CD4-positive, alpha-beta T cell treated with Interleukin-12 subunit alpha and Interleukin-12 subunit beta, for 1 hour (primary cell): ENCODE results near the gene EPN3.

Experiments
- DNase-seq: peaks from one replicate; pipeline ENCODE4 v3.0.0-alpha.2; 2020

EPN3 gene

DNA sequence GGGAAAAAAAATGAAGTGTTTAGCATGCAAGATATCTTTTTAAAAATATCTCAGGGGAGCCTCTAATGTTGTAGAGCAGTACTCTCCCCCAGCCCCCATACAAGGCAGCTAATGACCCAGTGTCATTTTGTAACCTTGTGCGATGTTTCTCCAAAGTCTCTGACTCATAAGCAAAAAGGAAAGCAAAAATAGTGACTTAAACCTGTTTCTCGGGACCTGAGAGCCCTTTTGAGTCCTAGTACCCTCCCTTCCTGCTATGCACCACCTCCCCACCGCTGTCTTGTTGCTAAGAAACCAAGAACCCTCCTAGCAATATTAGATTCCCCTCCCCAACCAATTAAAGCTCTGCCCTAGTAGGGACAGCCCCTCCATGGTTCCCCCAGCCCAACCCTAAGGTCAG lies 21.5 kb upstream of the EPN3 start:
- peak; percentile 69 for DNase-seq

DNA sequence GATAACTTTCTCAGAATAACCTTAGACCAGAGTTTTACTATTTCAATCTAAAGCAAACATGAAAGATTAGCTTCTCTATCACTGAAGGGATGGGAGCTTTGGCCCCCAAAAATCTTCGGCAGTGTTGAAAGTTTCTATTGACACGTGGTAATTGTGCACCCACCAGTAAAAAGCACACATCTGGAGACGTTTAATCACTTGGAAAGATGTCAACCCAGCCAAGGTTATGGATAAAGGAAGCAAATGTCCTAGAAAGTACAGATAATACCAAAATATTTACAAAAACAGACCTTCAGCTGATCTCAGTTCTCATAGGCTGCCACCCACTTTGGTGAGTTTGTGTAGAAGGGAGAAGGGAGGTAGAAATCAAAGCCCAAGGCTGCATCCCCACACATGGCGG lies 19.0 kb upstream of the EPN3 start:
- no peak for DNase-seq

DNA sequence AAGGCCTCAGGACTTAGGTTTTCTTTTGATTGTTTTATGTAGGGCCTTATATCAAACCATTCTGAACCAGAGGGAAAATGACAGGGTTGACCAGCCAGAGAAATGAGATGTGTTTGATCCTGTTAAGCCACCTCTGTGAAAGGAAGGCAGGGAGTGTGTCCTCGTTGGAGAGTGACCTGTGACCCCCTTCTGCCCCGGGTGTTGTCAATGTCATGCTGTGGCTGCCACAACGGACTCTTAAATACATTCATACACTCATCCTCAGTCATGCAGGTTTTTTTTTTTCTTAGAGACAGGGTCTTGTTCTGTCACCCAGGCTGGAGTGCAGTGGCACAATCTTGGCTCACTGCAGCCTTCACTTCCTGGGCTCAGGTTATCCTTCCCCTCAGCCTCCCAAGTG lies 18.1 kb upstream of the EPN3 start:
- no peak for DNase-seq

DNA sequence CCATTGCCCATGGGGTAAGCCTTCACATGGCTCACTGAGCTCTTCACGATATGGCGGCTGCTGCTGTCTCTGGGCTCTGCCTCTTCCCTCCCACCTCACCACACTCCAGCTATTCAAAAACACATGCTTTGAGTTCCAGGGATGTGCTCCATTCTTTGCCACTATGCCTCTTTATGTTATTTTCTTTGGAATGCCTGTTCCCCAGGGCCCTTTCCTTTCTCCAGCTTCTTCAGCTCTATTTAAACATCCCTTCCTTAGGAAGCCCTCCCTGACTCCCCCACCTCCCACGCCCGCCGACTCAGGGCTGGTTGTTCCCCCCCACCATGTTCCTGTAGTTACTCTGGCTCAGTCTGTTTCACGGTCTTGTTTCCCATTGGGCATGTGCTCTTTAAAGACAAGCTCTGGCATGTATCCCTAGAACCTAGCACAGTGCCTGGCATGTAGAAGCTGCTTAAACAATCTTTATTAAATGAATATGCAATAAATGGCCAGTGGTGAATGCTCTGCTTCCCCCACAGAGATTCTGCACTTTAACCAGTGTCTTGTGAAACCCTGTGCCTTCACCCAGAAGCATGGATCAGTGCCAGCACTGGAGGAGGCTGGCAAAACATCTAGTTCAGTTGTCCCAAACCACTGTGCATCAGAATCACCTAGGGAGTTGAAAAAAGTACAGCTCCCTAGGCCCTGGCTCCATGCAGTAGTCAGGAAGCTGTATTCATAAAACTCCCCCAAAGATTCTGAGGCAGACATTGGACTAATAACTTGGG lies 17.4 kb upstream of the EPN3 start:
- no peak for DNase-seq

DNA sequence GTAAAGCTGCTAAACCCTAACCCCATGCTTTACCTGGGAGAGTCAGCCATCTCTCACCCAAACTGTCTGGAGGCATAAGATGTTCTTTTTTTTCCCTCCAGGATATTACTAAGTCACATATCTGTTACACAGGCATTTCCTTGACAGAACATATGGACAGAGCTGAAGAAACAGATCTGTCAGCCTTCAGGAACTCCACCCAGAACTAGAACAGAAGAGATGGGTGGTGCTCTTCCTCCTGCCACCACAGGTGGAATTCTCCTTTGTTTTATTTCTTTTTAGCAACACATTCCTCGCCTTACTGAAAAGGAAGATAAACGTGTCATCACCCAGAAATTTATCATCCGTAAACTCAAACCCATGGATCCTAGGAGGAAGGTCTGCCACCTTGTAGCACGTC lies 15.5 kb upstream of the EPN3 start:
- no peak for DNase-seq

DNA sequence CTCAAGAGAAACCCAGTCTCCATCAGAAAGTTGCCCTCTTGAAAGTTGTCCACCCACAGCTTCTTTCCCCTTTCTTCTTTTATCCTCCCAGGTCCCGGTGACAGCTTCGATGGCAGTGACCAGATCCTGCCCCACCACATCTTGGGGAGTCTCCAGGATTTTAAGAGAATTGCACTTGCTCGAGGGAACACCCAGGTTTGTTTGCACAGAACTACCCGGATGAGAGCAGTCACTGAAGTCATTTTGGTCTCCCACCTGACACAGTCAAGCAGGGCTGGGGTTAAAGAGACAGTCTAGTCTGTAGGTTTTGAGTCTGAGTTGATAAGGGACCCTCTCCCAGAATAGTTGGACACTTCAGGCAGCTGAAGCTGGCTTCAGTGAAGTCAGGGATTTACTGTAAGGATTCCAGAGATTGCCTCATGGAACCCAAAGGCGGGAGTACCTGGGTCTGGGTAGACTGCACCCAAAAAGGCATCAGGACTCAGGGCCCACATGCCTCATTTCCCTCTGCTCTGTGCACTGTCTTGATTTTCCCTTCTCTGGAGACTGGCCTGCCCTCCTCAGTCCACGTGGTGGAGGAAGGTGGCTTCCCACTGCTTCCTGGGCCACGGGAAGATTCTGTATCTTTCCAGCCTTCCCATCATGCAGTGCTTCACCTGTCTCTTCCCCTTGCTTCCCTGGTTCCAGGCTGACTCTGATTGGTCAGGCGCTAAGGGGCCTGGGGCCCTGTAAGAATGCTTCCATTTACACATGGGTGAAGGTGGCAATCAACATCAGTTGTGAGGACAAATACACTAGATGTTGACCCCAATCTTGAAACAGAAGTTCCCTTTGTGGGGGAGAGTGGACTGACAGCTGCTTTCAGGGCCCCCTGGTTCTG lies 14.8 kb upstream of the EPN3 start:
- no peak for DNase-seq

DNA sequence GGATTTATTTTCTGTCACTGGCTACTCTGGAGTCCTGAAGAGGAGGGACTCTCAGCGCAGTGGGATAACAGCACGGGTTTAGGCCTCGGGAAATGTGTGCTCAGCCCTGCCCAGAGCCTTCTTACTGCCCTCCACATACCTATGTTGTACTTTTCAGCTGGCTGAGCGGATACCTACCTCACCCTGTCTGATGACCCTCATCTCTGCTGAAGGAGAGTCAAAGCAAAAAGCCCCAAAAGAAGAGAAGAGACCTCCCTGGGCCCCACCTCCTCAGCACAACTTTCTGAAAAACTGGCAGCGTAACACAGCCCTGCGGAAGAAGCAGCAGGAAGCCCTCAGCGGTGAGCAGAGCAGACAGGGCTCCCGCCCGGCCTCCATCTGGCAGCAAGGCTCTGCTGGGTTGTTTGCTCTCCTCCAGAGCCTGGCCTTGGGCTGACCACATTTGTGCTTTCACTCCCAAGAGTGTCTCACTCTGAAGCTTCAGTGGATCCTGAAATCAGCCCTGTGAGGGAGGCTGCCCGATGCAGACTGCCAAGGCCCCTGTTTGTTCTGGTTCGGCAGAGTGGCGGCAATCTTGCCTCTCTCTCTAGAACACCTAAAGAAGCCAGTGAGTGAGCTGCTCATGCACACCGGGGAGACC lies 14.0 kb upstream of the EPN3 start:
- no peak for DNase-seq

DNA sequence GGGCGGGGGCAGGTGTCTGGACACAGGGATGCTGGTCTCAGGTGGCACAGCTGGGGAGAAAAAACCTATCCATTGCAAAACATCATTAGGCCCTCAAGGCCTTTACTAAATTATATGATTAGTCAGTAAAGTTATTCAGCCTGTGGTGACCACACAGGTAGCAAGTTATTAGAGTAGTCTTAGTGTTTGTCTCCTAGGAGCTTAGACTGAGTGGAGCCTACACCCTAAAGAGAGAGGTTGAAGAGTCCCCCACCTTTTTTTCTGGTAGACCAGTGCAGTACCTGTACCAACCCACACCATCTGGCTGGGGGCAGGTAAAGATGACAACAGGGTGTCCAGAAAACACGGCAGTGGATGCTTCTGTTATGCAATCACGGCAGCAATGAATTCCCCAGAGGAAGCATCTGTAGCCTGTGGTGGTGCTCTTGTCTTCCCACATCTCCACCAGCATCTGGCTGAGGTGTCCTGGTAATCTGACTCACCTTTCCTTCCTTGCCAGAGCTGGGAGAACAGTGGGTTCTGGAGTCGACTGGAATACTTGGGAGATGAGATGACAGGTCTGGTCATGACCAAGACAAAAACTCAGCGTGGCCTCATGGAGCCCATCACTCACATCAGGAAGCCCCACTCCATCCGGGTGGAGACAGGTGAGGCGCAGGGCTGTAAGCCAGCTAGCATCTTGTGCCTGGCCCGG lies 13.2 kb upstream of the EPN3 start:
- no peak for DNase-seq

DNA sequence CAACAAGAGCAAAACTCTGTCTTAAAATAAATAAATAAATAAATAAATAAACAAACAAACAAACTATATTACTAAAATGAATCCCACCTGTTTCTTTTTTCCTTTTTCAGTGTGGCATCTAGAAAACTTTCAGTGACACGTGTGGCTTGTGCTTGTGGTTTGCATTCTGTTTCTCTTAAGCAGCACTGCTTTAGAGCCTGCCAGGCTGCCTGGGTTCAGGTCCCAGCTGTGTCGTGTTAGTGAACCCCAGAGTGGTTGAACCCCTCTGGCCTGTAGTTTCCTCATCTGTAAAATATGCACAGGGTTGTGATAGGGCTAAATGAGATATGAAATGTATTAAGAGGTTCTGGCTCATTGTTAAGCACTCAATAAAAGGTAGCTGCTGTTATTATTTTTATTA lies 12.1 kb upstream of the EPN3 start:
- no peak for DNase-seq

DNA sequence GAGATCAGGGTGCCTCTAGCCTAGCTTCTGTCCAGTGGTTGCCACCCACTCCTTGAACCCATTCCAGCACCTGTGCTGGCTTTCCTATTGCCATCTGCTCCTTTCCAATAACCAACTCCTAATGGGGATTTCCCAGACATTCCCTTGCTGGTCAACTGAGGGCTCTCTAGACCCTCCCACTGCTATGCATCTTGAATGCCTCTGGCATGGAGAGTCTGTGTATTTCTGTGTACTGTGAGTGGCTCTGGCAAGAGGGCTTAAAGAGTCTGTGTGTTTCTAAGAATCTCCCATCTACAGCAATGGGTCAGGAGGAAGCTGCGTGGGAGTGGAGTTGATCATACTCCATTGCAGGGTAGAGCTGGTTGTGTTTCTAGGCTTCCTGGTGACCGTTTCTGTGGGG lies 11.0 kb upstream of the EPN3 start:
- no peak for DNase-seq

DNA sequence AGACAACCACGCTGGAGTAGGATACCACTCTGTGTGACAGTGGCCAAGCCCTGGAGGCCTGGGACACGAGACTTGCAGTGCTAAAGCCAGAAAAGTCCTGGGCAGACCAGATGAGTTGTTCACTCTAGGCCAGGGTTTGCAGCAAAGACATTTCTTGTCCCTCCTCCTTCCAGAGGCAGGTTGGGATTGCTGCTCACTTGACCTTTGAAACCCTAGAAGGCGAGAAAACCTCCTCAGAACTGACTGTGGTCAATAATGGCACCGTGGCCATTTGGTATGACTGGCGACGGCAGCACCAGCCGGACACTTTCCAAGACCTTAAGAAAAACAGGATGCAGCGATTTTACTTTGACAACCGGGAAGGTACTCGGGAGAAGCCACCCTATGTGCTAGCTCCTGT lies 9.8 kb upstream of the EPN3 start:
- no peak for DNase-seq

DNA sequence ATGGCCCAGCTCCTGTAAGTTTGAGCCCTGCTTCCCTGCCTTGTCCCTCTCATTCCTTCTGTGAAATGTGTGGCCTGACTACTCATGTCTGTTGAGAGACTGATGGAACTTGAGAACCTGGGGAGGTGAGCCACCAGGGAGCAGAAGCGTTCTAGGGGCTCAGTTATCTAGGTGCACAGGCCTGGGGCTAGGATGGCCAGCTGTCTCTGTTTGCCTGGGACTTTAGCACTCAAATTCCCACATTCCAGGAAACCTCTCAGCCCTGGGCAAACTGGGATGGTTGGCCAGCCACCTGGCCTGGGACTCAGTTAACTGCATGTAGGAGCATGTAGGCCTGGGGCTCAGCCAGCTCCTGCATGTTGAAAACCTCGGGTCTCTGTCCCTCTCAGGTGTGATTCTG lies 9.3 kb upstream of the EPN3 start:
- DNase-seq: no peak

DNA sequence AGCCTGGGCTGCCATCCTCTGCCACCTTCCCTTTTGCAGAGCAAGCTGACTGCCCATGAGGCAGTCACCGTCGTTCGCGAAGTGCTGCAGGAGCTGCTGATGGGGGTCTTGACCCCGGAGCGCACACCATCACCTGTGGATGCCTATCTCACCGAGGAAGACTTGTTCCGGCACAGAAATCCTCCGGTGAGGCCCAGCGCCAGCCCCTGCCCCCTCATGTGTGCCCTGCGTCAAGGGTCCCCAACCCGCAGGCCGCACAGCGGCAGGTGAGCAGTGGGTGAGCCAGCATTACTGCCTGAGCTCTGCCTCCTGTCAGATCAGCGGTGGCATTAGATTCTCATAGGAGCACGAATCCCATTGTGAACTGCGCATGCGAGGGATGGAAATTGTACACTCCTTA lies 7.7 kb upstream of the EPN3 start:
- no peak for DNase-seq

DNA sequence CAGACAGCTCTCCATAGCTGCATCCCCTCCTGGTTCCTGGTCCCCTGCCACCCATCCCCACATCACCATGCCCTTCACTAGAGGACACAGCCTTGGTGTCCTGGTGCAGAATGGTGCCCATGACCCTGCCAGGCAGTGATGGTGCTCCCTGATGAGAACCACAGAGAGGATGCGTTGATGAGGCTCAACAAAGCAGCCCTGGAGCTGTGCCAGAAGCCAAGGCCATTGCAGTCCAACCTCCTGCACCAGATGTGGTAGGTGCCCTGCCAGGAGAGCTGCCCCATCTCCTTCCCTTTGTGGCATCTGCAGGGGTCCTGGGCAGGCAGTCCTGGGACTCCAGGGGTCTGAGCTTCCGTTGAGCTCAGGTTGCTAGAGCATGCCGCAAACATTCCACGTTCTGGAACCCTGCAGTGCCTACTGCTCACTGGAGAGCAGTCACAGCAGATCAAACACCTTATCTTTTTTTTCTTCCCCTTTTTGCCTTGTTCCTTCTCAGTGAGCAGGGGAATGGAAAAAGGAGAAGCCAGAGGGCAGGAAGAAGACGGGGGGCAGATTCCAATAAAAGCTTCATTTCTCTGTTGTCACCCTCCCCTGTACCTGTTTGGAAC lies 5.3 kb upstream of the EPN3 start:
- no peak for DNase-seq

DNA sequence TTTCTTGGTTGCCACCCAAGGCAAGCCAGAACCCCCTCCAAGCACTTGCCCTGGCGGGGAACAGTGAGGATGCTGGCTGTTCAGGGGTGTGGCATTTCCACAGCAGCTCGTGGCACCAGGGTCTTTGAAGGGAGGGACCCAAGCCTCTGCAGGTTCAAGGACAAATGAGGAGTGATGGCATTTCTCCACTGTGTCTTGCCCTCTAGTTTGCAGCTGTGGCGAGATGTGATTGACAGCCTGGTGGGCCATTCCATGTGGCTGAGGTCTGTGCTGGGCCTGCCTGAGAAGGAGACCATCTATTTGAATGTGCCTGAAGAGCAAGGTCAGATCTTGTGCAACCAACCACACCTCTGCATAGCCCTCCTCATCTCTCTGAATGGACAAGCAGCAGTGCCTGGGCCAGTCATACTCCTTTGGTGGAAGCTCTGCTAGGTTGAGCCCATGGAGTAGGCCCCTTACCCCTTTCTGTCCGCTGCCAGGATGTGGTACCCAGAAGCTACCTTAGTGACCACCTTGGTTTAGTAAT lies 4.5 kb upstream of the EPN3 start:
- no peak for DNase-seq

DNA sequence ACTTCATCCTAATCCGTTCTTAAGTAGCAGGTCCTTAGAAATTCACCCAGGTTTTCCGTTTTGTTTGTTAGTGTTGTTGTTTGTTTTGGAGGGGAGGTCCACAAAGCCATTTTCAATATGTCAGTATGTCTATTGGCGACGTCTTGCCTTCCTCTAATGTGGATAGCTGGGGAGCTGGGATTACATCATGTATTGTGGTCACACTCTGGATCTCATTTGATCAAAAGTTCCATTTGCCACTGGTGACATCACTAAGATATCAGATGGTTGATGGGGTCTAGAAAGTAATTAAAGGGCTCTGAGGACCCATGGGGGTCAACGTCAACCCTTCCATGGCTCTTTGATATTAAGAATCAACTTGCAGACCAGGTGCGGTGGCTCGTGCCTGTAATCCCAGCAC lies 2.7 kb upstream of the EPN3 start:
- no peak for DNase-seq

DNA sequence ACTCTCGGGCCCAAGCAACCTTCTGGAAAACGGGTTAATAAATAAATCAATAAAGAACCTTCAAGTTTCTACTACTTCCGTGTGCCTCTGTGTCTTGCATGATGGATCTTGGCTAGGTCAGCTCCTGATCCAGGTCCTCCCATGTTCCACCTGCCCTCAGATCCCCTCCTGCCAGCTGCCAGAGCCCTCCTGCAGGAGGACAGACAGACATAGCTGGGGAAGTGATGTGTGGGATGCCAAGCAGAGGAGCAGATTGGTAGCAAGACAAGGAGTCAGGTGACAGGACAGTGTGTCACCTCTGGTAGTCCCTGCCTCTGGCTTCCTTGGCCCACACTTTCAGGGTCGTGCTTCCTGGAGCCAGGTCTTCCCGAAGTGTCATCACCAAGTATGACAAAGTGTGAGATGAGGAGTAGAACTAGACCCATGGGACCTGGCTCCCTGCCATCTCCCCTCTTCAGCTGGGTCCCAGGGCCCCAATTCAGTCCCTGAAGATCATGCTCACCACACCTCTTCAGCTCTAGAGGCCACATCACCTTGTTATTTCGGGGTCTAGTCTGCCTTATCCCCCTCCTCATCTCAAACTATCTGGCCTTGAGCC lies 1.0 kb upstream of the EPN3 start:
- no peak for DNase-seq

DNA sequence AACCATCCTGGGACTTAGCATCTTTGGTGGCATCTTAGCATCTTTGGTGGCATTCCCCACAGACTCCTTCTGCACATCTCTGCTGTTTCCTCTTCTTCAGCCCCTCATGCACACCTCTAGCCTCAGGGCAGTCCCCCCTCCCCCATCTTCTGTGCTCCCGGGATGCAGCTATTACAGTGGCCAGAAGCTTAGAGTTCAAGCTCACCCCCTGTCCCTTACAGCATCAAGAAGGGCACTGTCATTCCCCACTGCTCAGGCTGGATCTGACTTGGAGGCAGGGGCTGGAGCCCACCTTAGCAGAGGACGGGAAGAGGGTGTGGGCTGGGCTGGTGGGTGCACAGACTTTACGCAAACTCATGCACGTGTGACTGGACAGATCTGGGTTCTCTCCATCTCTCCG lies 650 bp downstream of the EPN3 start:
- DNase-seq: no peak

DNA sequence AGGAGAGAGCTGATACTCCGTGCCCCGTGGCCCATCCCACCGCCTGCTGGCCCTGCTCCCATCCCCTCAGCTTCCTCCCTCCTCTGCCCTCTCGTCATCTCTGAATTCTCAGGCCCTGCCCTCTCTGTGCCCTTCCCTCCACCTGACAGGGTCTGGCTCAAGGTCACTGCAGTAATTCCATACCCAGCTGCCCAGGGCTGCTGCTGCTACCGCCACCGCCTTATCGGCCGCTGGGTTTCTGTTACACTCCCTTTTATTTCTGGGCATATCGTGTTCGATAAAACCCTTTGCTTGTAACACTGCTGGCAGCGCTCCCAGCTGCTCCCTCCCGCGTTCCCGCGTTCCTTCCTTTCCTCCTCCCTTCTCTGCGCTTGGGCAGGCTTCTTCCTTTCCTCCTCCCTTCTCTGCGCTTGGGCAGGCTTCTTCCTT lies 1.2 kb downstream of the EPN3 start:
- no peak for DNase-seq

DNA sequence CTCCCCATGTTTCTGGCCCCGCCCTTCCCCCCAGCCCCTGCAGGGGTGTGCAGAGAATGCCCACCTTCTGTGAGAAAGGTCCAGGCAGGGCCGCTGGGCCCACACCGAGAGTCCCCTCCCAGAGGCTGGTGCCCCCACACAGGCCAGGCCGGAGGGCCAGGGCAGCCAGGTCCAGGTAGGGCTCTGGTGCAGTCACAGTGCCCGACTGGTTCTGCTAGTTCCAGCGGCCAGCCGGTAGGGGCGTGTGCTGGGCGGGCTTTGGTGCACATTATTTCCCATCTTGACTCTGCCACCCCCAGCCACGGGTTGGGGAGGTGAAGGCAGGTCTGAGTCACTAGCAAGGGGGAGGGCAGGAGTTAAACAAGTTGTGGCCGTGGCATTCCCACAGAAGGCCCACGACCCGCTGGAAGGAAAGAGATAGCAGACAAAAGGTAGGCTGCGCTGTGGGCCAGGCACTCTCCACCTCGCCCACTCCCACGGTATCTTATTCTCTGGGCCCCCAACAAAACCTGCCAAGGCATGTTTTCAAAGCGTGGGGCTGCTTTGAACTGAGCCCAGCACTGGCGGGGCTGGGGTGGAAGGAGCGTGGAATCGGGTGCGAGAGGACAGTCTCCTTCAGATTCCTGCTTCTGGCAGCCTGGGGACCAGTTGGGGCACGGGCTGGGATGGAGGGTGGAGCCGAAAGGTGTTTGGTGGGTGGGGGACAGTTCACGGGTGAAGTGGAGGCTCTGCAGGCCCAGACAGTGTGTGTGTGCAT lies 1.9 kb downstream of the EPN3 start:
- DNase-seq: no peak

DNA sequence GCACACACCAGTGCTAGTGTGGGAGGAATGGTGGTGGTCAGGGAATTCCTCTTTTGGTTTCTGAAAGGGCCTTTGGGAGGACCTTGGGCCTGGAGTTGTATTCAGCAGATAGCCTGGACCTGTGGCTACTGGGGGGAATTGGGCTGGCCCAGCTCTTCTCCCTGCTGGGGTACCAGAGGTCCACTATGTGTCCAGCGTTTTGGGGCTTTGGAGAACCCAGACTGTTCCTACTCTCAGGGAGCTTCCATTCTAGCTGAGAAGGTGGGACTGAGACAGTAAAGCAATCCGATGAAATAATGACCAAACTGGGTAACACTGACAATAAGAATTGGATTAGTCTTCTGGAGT lies 2.4 kb downstream of the EPN3 start:
- no peak for DNase-seq

DNA sequence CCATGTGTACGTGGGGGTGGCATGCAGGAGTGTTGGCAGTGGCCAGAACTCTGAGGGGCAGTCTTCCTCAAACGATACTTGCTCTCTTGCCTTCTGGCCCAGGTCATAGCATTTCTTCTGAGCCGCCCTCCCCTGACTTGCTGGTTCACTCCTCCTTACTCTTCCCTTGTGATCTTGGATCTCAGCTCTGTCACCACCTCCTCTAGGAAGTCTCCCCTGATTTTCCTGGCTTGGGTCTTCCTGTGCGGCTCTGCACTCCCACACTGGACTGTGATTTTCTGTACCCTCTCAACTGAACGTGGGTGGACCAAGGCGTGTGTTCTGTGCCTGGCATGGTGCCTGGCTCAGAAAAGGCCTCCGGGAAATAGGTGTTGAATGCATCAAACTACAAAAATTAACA lies 2.9 kb downstream of the EPN3 start:
- no peak for DNase-seq
